ENCODE results near the gene ATP8B4. TPM values are rescaled to one million over a fixed set of nuclear protein-coding genes. Genes with fewer than 3 reads are reported as not detected.

Gene ATP8B4
- total RNA-seq, 1 experiment from 2014 or later = 0.24 TPM

DNA sequence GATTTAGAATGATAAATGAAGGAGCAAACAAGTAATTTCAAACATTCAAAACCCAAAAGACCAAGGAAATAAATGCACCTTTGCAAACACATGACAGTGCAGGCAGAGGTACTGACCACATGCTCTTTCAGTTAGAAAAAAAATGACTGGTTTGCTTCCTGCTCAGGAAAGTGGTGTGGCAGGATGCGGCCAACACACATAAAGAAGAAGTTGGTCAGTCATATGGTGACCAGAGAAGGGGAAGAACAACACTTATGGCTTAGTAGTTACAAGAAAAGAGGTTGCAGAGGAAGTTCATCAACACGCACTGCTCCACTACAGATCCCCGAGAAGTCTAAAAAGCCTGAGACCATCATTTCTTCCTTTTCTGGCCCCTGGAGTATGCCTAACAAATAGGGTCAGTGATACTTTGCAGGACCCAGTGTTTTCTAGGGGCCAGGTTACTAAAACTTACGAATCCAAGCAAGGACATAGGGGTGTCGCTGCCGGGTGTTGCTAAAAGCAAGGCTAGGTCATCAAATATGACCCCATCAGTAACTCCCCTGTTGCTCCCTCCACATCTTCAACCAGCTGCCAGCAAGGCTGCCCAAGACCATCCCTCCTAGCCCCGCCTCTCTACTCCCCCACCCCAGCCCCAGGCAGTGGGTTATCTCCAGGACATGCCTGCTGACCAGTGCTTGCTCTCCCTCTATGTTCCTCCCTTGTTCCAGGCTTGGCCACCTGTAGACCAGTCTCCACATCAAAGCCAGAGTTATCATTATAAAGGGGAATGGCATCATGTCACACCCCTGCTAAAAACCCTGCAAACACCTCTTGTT lies 11.2 kb downstream of the ATP8B4 start:
- Mint-ChIP-seq H3K27ac (ENCODE audit: unreplicated experiment) (no peak overlapping the region), H3K4me3 (ENCODE audit: low read depth, unreplicated experiment) (no peak overlapping the region), H3K4me1 (ENCODE audit: low read depth, unreplicated experiment) (no peaks in the 10 kb centered on the region), H3K36me3 (ENCODE audit: insufficient read depth, unreplicated experiment) (no peaks in the 10 kb centered on the region), H3K9me3 (ENCODE audit: low read depth, unreplicated experiment) (no peaks in the 10 kb centered on the region), H3K27me3 (ENCODE audit: unreplicated experiment) (peaks cover 48% of the 10 kb centered on the region)
- CTCF ChIA-PET = no interaction called here
- BruUV-seq (replicated peaks) = no TSS peak
- intact Hi-C loops (cut with micrococcal nuclease; ENCODE audit: unreplicated experiment) = no loop called here
- TF ChIP-seq, protein P1, sequence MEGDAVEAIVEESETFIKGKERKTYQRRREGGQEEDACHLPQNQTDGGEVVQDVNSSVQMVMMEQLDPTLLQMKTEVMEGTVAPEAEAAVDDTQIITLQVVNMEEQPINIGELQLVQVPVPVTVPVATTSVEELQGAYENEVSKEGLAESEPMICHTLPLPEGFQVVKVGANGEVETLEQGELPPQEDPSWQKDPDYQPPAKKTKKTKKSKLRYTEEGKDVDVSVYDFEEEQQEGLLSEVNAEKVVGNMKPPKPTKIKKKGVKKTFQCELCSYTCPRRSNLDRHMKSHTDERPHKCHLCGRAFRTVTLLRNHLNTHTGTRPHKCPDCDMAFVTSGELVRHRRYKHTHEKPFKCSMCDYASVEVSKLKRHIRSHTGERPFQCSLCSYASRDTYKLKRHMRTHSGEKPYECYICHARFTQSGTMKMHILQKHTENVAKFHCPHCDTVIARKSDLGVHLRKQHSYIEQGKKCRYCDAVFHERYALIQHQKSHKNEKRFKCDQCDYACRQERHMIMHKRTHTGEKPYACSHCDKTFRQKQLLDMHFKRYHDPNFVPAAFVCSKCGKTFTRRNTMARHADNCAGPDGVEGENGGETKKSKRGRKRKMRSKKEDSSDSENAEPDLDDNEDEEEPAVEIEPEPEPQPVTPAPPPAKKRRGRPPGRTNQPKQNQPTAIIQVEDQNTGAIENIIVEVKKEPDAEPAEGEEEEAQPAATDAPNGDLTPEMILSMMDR (IDR thresholded peaks at IDR 0.05; ENCODE audit: unreplicated experiment) = no peak
- no peak for DNase-seq

DNA sequence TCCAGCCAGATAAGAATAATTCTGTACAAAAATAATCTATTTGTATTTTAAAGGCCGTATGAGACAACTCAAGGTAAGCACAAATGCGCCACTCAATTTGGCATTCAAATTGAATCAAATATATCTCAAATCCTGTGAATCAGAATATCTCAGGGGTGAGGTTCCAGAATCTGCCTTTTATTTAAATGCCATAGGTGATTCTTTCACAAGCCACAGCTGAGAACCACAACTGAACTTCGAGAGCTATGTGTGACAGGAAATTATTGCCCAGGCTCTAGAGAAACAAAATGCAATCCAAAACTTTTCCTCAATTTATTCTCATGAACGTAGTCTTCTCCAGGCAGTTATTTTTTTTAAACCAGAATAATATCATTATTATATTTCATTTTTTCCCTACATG lies 11.9 kb downstream of the ATP8B4 start:
- Mint-ChIP-seq H3K27me3 (ENCODE audit: unreplicated experiment) (peaks cover 48% of the 10 kb centered on the region), H3K36me3 (ENCODE audit: insufficient read depth, unreplicated experiment) (no peaks in the 10 kb centered on the region), H3K9me3 (ENCODE audit: low read depth, unreplicated experiment) (no peaks in the 10 kb centered on the region), H3K4me3 (ENCODE audit: low read depth, unreplicated experiment) (no peak overlapping the region), H3K27ac (ENCODE audit: unreplicated experiment) (no peak overlapping the region), H3K4me1 (ENCODE audit: low read depth, unreplicated experiment) (no peaks in the 10 kb centered on the region)
- CTCF ChIA-PET = no interaction called here
- no TSS peak for BruUV-seq (replicated peaks)
- TF ChIP-seq, protein P1 (IDR thresholded peaks at IDR 0.05; ENCODE audit: unreplicated experiment) = no peak
- intact Hi-C loops (cut with micrococcal nuclease; ENCODE audit: unreplicated experiment) = no loop called here
- no peak for DNase-seq

DNA sequence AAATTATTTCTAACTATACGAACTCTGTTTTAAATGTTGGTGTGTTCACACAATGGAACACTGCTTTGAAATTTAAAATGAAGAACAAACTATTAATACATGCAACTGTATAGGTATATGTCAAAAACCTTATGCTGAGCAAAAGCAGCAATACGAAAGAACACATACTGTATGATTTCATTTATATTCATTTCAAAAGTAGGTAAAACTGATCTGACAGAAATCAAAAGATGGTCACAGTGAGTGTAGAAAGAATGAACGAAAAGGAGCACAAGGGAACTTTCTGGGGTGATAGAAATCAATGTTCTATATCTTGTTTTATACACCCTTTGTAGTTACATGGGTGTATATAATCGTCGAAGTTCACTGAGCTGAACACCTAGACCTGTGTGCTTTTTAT lies 12.6 kb downstream of the ATP8B4 start:
- TF ChIP-seq, protein P1 (IDR thresholded peaks at IDR 0.05; ENCODE audit: unreplicated experiment) = no peak
- intact Hi-C loops (cut with micrococcal nuclease; ENCODE audit: unreplicated experiment) = no loop called here
- Mint-ChIP-seq H3K9me3 (ENCODE audit: low read depth, unreplicated experiment) (no peaks in the 10 kb centered on the region), H3K4me1 (ENCODE audit: low read depth, unreplicated experiment) (no peaks in the 10 kb centered on the region), H3K36me3 (ENCODE audit: insufficient read depth, unreplicated experiment) (no peaks in the 10 kb centered on the region), H3K27me3 (ENCODE audit: unreplicated experiment) (peaks cover 48% of the 10 kb centered on the region), H3K27ac (ENCODE audit: unreplicated experiment) (no peak overlapping the region), H3K4me3 (ENCODE audit: low read depth, unreplicated experiment) (no peak overlapping the region)
- BruUV-seq (replicated peaks) = no TSS peak
- no peak for DNase-seq
- CTCF ChIA-PET = no interaction called here

GRCh38 chr15:50100486-50100885 lies 18.5 kb downstream of the ATP8B4 start:
- Mint-ChIP-seq H3K9me3 (ENCODE audit: low read depth, unreplicated experiment) (no peaks in the 10 kb centered on the region), H3K36me3 (ENCODE audit: insufficient read depth, unreplicated experiment) (no peaks in the 10 kb centered on the region), H3K27me3 (ENCODE audit: unreplicated experiment) (peaks cover 40% of the 10 kb centered on the region), H3K4me3 (ENCODE audit: low read depth, unreplicated experiment) (no peak overlapping the region), H3K4me1 (ENCODE audit: low read depth, unreplicated experiment) (no peaks in the 10 kb centered on the region), H3K27ac (ENCODE audit: unreplicated experiment) (no peak overlapping the region)
- intact Hi-C loops (cut with micrococcal nuclease; ENCODE audit: unreplicated experiment) = no loop called here
- DNase-seq = no peak
- TF ChIP-seq, protein P1 (IDR thresholded peaks at IDR 0.05; ENCODE audit: unreplicated experiment) = no peak
- CTCF ChIA-PET = no interaction called here
- BruUV-seq (replicated peaks) = no TSS peak

Measured in Calu3 (cell line).